GM12878 (cell line): ENCODE data around the gene GNGT2. TPM values are rescaled to one million over a fixed set of nuclear protein-coding genes. Genes with fewer than 3 reads are reported as not detected.

Source experiments
- ATAC-seq: fragments of 200-7000 bp; cut with Tn5 transposase; 3 replicates; pipeline ENCODE4 v1.9.1; 2020; ENCODE audit warnings: mild to moderate bottlenecking, moderate library complexity
- BruUV-seq: library from RNA; stranded (reverse); fragments of 400-500 nt; replicated peaks from 2 replicates; lab custom pipeline; 2021; lab: Mats Ljungman, UMichigan
- CTCF ChIA-PET: fragments of 300-600 bp; sonication (Branson Sonifier 250); formaldehyde crosslinking; extraction: SDS; loops from one replicate; lab custom pipeline; 2021; ENCODE audit warnings: inconsistent platforms; lab: Yijun Ruan, JAX
- POLR2A ChIA-PET: fragments of 350-600 bp; formaldehyde crosslinking; extraction: SDS; loops from one replicate; lab custom pipeline; 2021; ENCODE audit warnings: inconsistent platforms; lab: Charles Lee
- RAD21 ChIA-PET: fragments of 300-600 bp; sonication (Branson Sonifier 250); formaldehyde crosslinking; loops from one replicate; lab custom pipeline; 2023; ENCODE audit warnings: antibody characterized with exemption; ENCODE audit not compliant: unreplicated experiment; lab: Charles Lee
- SMC1A ChIA-PET: fragments of 300-600 bp; sonication (Branson Sonifier 250); formaldehyde crosslinking; loops from one replicate; lab custom pipeline; 2023; ENCODE audit not compliant: unreplicated experiment, uncharacterized antibody; lab: Charles Lee
- DNase-seq: peaks from one replicate; pipeline ENCODE4 v3.0.0-alpha.2; 2011; ENCODE audit warnings: low read depth, low spot score
- FAIRE-seq: peaks from 3 replicates; lab custom pipeline; 2011; peaks lifted over from hg19 to GRCh38; lab: Jason Lieb, UNC
- H2AFZ ChIP-seq: 2 replicates; pipeline ENCODE4 v1.6.0; 2011; ENCODE audit warnings: low read depth, low read length, control low read depth; ENCODE audit not compliant: control insufficient read depth
- H3K27ac ChIP-seq: 2 replicates; pipeline ENCODE4 v1.5.1; 2011; ENCODE audit warnings: control low read depth; ENCODE audit not compliant: control insufficient read depth, insufficient read depth
- H3K27me3 ChIP-seq, 2 experiments: replicated peaks in 1 of 2; 2 replicates each; pipeline versions ENCODE4 v1.6.0 to v1.6.1; 2011; ENCODE audit warnings: low read length in 1 of 2; ENCODE audit not compliant: control insufficient read depth in 2 of 2, insufficient read depth in 2 of 2
- H3K36me3 ChIP-seq, 2 experiments: 2 replicates each; pipeline ENCODE4 v1.5.1; 2011; ENCODE audit warnings: low read length in 1 of 2; ENCODE audit not compliant: control insufficient read depth in 2 of 2, insufficient read depth in 2 of 2
- H3K4me1 ChIP-seq: 2 replicates; pipeline ENCODE4 v1.6.1; 2011; ENCODE audit warnings: mild to moderate bottlenecking, low read length, moderate library complexity, mixed read lengths; ENCODE audit not compliant: control insufficient read depth, insufficient read depth
- H3K4me2 ChIP-seq: 2 replicates; pipeline ENCODE4 v1.6.0; 2011; ENCODE audit warnings: control low read depth; ENCODE audit not compliant: control insufficient read depth, insufficient read depth
- H3K4me3 ChIP-seq: fragments of 200-600 bp; sonication (generic); 2 replicates; pipeline ENCODE4 v1.5.1; 2016
- H3K79me2 ChIP-seq: 2 replicates; pipeline ENCODE4 v1.6.0; 2011; ENCODE audit warnings: low read length; ENCODE audit not compliant: control insufficient read depth, insufficient read depth
- H3K9ac ChIP-seq: 2 replicates; pipeline ENCODE4 v1.8.0; 2011; ENCODE audit warnings: low read length, control low read depth, mixed read lengths; ENCODE audit not compliant: control insufficient read depth, insufficient read depth
- H3K9me3 ChIP-seq: replicated peaks from 3 replicates; pipeline ENCODE4 v1.5.1; 2011; ENCODE audit warnings: mild to moderate bottlenecking, low read length; ENCODE audit not compliant: control insufficient read depth, insufficient read depth
- H4K20me1 ChIP-seq: 2 replicates; pipeline ENCODE4 v1.6.0; 2011; ENCODE audit not compliant: control insufficient read depth, insufficient read depth
- ASH2L ChIP-seq: fragments of 300-600, 200-600 bp; sonication (generic); IDR thresholded peaks from 2 replicates; pipeline ENCODE4 v1.6.1; 2017; ENCODE audit warnings: low read depth, mild to moderate bottlenecking, borderline replicate concordance
- BCL3 ChIP-seq: IDR thresholded peaks from 2 replicates; pipeline ENCODE4 v1.6.1; 2011; ENCODE audit warnings: borderline replicate concordance, low read depth, mild to moderate bottlenecking, moderate library complexity, low read length; ENCODE audit not compliant: insufficient read depth, poor library complexity, severe bottlenecking
- CHD2 ChIP-seq: IDR thresholded peaks from 2 replicates; pipeline ENCODE4 v1.6.1; 2011; ENCODE audit warnings: low read depth, low read length, improper control_type of control experiment, borderline replicate concordance
- CTCF ChIP-seq, 3 experiments: IDR thresholded peaks in 2 of 3; conservative IDR thresholded peaks in 1 of 3; 2 replicates each; pipeline ENCODE4 v1.5.1; 2011; ENCODE audit warnings: low read depth in 3 of 3, low read length in 3 of 3, mild to moderate bottlenecking in 3 of 3, control low read depth in 2 of 3, moderate library complexity in 2 of 3, inconsistent platforms in 1 of 3, mixed read lengths in 1 of 3; ENCODE audit not compliant: control insufficient read depth in 2 of 3, insufficient read depth in 1 of 3; ENCODE audit errors: extremely low read depth in 1 of 3
- CUX1 ChIP-seq: IDR thresholded peaks from 2 replicates; pipeline ENCODE4 v1.6.1; 2012; ENCODE audit warnings: improper control_type of control experiment, low read depth, low read length; ENCODE audit not compliant: insufficient replicate concordance
- HSF1 ChIP-seq: fragments of 150-350 bp; IDR thresholded peaks from 2 replicates; pipeline ENCODE4 v1.6.1; 2014; ENCODE audit warnings: mild to moderate bottlenecking, low read depth, low read length
- RAD51 ChIP-seq: fragments of 450-650 bp; IDR thresholded peaks from 2 replicates; pipeline ENCODE4 v1.6.1; 2016; ENCODE audit warnings: moderate library complexity, mild to moderate bottlenecking, inconsistent platforms
- STAT1 ChIP-seq: fragments of 450-650 bp; conservative IDR thresholded peaks from 2 replicates; pipeline ENCODE4 v1.6.1; 2014; ENCODE audit warnings: antibody characterized with exemption, mild to moderate bottlenecking
- WGBS: methylation state at CpG from one replicate; pipeline ENCODE4 v1.1.6; 2016; ENCODE audit warnings: low lambda C conversion rate; ENCODE audit not compliant: insufficient replicate concordance, insufficient coverage; ENCODE audit errors: missing lambda C conversion rate; 5-methylcytosine and 5-hydroxymethylcytosine counted together
- in situ Hi-C: fragments of 300-500 bp; cut with MboI; formaldehyde crosslinking; loops from 9 replicates; pipeline ENCODE4 v1.14.3; 2018; ENCODE audit warnings: mixed read lengths
- intact Hi-C: fragments of 100-400 bp; cut with micrococcal nuclease; formaldehyde crosslinking; loops from one replicate; pipeline ENCODE4 v1.14.2; 2022; ENCODE audit not compliant: unreplicated experiment
- polyA plus RNA-seq, 11 experiments: library from polyadenylated mRNA; depleted of rRNA in 4 of 11; unstranded in 6 of 11; stranded (reverse) in 5 of 11; fragments of >200 nt; fragmentation: Nextera tagmentation in 4 of 11; fragmentation: Illumina TruSeq in 1 of 11; extraction: Ambion mirVana in 4 of 11; extraction: Trizol in 1 of 11; gene quantifications; 1 replicate in 1 of 11; 2 replicates in 10 of 11; pipeline versions ENCODE4 v1.2.1 to v1.2.3, GENCODE V29; 2011 to 2016; ENCODE audit warnings: inconsistent platforms in 2 of 11, missing spikeins in 2 of 11, low read depth in 1 of 11
- total RNA-seq, 4 experiments: library from RNA; depleted of rRNA in 3 of 4; stranded (reverse); fragments of >200 nt in 3 of 4; fragmentation: Illumina TruSeq in 1 of 4; extraction: Trizol in 1 of 4; gene quantifications; 2 replicates each; pipeline versions ENCODE4 v1.2.1 to v1.2.3, GENCODE V29; 2013 to 2021

The GNGT2 gene
- total and polyA plus RNA-seq, 10 of the 15 experiments (the other 5 are each of a cell fraction or from before 2014, with no cell fraction given), result 15.3 to 60.4 (median 32.0) TPM

GRCh38 chr17:49204516-49204915 is 5.9 kb downstream of the GNGT2 start:
- 93% methylated on average over 2 of the region's 2 CpGs for WGBS
- no peaks in the 10 kb centered on the region for H4K20me1 ChIP-seq
- ATAC-seq, result no peak
- peaks cover 7% of the 10 kb centered on the region for H3K79me2 ChIP-seq
- in situ Hi-C loops, result no loop called here
- no peak overlapping the region for H3K9ac ChIP-seq
- TF ChIP-seq STAT1 (no peak), BCL3 (no peak), ASH2L (no peak), HSF1 (no peak), RAD51 (no peak), CTCF (IDR thresholded peaks at IDR 0.05 in 2 of 3, conservative IDR thresholded peaks at IDR 0.05 in 1 of 3; ENCODE audit: control insufficient read depth in 2 of 3, extremely low read depth in 1 of 3, insufficient read depth in 1 of 3, low read depth in 3 of 3, low read length in 3 of 3) (no peak), CHD2 (no peak), CUX1 (no peak)
- ChIA-PET CTCF (interaction anchor here (0.7 kb wide), 1 partner anchor 10 kb away, joined by 3 read pairs; no protein-coding TSS in a partner anchor), RAD21 (no interaction called here), SMC1A (interaction anchor here (1.2 to 1.6 kb wide), 2 partner anchors 8 to 22 kb away, joined by 3 to 4 read pairs; no protein-coding TSS in a partner anchor), POLR2A (interaction anchor here (0.6 to 16.8 kb wide), 3 partner anchors 9 to 378 kb away, joined by 3 to 537 read pairs (median 4); partner anchors contain the start of genes ABI3 and GNGT2)
- H3K9me3 ChIP-seq, result no peaks in the 10 kb centered on the region
- no peak overlapping the region for H3K4me3 ChIP-seq
- no peaks in the 10 kb centered on the region for H3K36me3 ChIP-seq
- no peak overlapping the region for H3K4me2 ChIP-seq
- peaks cover 9% of the 10 kb centered on the region for H3K4me1 ChIP-seq
- FAIRE-seq, result no peak
- no peaks in the 10 kb centered on the region for H3K27me3 ChIP-seq
- BruUV-seq, result no TSS peak
- DNase-seq, result no peak
- H2AFZ ChIP-seq, result no peak overlapping the region
- intact Hi-C loops, result no loop called here
- no peak overlapping the region for H3K27ac ChIP-seq
